Gastrocnemius medialis (tissue), 4 donors: ENCODE data around the gene PAX2.

Source experiments
- CTCF ChIP-seq, 5 experiments: fragments of 450-650 bp in 3 of 5; fragments of 200-600 bp in 2 of 5; sonication (generic) in 2 of 5; IDR thresholded peaks in 4 of 5; conservative IDR thresholded peaks in 1 of 5; 1 replicate in 4 of 5; 2 replicates in 1 of 5; pipeline ENCODE4 v1.5.1; 2016 to 2019; ENCODE audit warnings: antibody characterized with exemption in 5 of 5, mild to moderate bottlenecking in 3 of 5, moderate library complexity in 3 of 5
- POLR2A ChIP-seq, 2 donors: fragments of 450-650 bp; IDR thresholded peaks; one replicate each; pipeline ENCODE4 v1.6.1; 2017; ENCODE audit warnings: antibody characterized with exemption in 2 of 2, mild to moderate bottlenecking in 2 of 2, moderate library complexity in 2 of 2

- TF ChIP-seq CTCF (IDR thresholded peaks at IDR 0.05 in 4 of 5, conservative IDR thresholded peaks at IDR 0.05 in 1 of 5) (no peak), POLR2A (IDR thresholded peaks at IDR 0.05) (no peak)
Measured at GRCh38 chr10:100775871-100776270, 30.5 kb downstream of the PAX2 start.
